ENCODE data around the gene PRKD1.

Gene PRKD1

GRCh38 chr14:29754134-29754533 is 173.5 kb downstream of the PRKD1 start:
- TF ChIP-seq CTCF (IDR thresholded peaks at IDR 0.05; ENCODE audit: low read depth, low read length, missing control alignments): no peak
- in situ Hi-C loops (cut with HindIII; ENCODE audit: low pct_ligation_motif_present, low sequenced_read_pairs): no loop called here
- Histone ChIP-seq H3K27me3 (replicated peaks) (no peaks in the 10 kb centered on the region), H3K27ac (no peak overlapping the region), H3K4me3 (ENCODE audit: low read depth, low read length) (no peak overlapping the region), H3K36me3 (replicated peaks) (no peaks in the 10 kb centered on the region)
- DNase-seq: no peak

- DNase-seq: no peak
- no peak for TF ChIP-seq CTCF (IDR thresholded peaks at IDR 0.05; ENCODE audit: low read depth, low read length, missing control alignments)
- Histone ChIP-seq H3K4me3 (ENCODE audit: low read depth, low read length) (no peak overlapping the region), H3K27ac (no peak overlapping the region), H3K36me3 (replicated peaks) (no peaks in the 10 kb centered on the region), H3K27me3 (replicated peaks) (no peaks in the 10 kb centered on the region)
- in situ Hi-C loops (cut with HindIII; ENCODE audit: low pct_ligation_motif_present, low sequenced_read_pairs): no loop called here
Observed at GRCh38 chr14:29752221-29752923, 175.3 kb downstream of the PRKD1 start.

- in situ Hi-C loops (cut with HindIII; ENCODE audit: low pct_ligation_motif_present, low sequenced_read_pairs): no loop called here
- no peak for TF ChIP-seq CTCF (IDR thresholded peaks at IDR 0.05; ENCODE audit: low read depth, low read length, missing control alignments)
Observed at GRCh38 chr14:29749829-29750228, 177.8 kb downstream of the PRKD1 start.

GRCh38 chr14:29749327-29749726 is 178.3 kb downstream of the PRKD1 start:
- H3K36me3 ChIP-seq (replicated peaks): no peaks in the 10 kb centered on the region
- peak; percentile 31 for TF ChIP-seq CTCF (IDR thresholded peaks at IDR 0.05; ENCODE audit: low read depth, low read length, missing control alignments)
- in situ Hi-C loops (cut with HindIII; ENCODE audit: low pct_ligation_motif_present, low sequenced_read_pairs): no loop called here
- peak; percentile 41 for DNase-seq
- H3K27me3 ChIP-seq (replicated peaks): no peaks in the 10 kb centered on the region
- H3K27ac ChIP-seq: no peak overlapping the region
- no peak overlapping the region for H3K4me3 ChIP-seq (ENCODE audit: low read depth, low read length)

More at GRCh38 chr14:29749829-29750228, 177.8 kb downstream of the PRKD1 start:
- no peak for DNase-seq
- Histone ChIP-seq H3K4me3 (ENCODE audit: low read depth, low read length) (no peak overlapping the region), H3K27me3 (replicated peaks) (no peaks in the 10 kb centered on the region), H3K27ac (no peak overlapping the region), H3K36me3 (replicated peaks) (no peaks in the 10 kb centered on the region)

- Histone ChIP-seq H3K4me3 (ENCODE audit: low read depth, low read length) (no peak overlapping the region), H3K27ac (no peak overlapping the region), H3K27me3 (replicated peaks) (no peaks in the 10 kb centered on the region), H3K36me3 (replicated peaks) (no peaks in the 10 kb centered on the region)
- DNase-seq: no peak
- no peak for TF ChIP-seq CTCF (IDR thresholded peaks at IDR 0.05; ENCODE audit: low read depth, low read length, missing control alignments)
- in situ Hi-C loops (cut with HindIII; ENCODE audit: low pct_ligation_motif_present, low sequenced_read_pairs): no loop called here
Observed at GRCh38 chr14:29745863-29746262, 181.8 kb downstream of the PRKD1 start.

- Histone ChIP-seq H3K4me3 (ENCODE audit: low read depth, low read length) (no peak overlapping the region), H3K27ac (no peak overlapping the region), H3K27me3 (replicated peaks) (no peaks in the 10 kb centered on the region), H3K36me3 (replicated peaks) (no peaks in the 10 kb centered on the region)
- in situ Hi-C loops (cut with HindIII; ENCODE audit: low pct_ligation_motif_present, low sequenced_read_pairs): no loop called here
- DNase-seq: no peak
- no peak for TF ChIP-seq CTCF (IDR thresholded peaks at IDR 0.05; ENCODE audit: low read depth, low read length, missing control alignments)
Observed at GRCh38 chr14:29743531-29743930, 184.1 kb downstream of the PRKD1 start.
